Spleen (tissue), 7 donors: Measurements from ENCODE around the gene ZNF354C.

ENCODE experiments used
- POLR2A ChIP-seq, 3 donors: fragments of 450-650 bp; IDR thresholded peaks; one replicate each; pipeline ENCODE4 v1.5.1; 2017; ENCODE audit warnings: antibody characterized with exemption in 3 of 3, mild to moderate bottlenecking in 1 of 3
- POLR2AphosphoS5 ChIP-seq, 3 donors: sonication (generic); formaldehyde crosslinking; IDR thresholded peaks; one replicate each; pipeline ENCODE4 v1.5.1; 2017; ENCODE audit warnings: antibody characterized with exemption in 3 of 3
- TF ChIP-seq, protein P1 (sequence below), 11 experiments: fragments of 200-600 bp in 7 of 11; fragments of 450-650 bp in 4 of 11; sonication (generic) in 4 of 11; IDR thresholded peaks in 8 of 11; conservative IDR thresholded peaks in 3 of 11; 1 replicate in 7 of 11; 2 replicates in 4 of 11; pipeline versions ENCODE4 v1.4.0 to v1.8.0; 2016 to 2021; ENCODE audit warnings: antibody characterized with exemption in 11 of 11, inconsistent platforms in 4 of 11, mild to moderate bottlenecking in 1 of 11
- donor health status: DM: no; HTN: no; CAD: no; lungs with moderate emphysema.
- donor health status: DM: no; HTN: no; CAD: no.
- donor health status: DM: no; HTN: no; CAD: no.

DNA sequence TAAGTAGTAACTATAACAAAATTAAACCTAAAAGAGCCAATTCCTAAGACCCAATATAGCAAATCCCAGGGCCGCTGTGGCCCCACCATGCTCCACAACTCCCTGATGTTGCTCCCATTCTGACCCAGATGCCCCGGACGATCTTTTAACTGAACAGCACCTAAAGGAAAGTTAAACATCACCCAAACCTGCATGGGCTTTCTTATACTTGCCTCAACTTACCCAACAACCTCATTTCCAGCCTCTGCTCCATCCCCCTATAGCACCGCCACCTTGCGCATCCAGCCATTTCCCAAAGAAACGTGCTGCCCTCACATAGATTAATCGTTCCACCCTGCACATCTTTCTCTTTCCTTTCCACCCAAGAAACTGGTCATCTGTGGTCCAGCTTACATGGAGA, 54.6 kb downstream of the ZNF354C start:
- TF ChIP-seq, protein P1, sequence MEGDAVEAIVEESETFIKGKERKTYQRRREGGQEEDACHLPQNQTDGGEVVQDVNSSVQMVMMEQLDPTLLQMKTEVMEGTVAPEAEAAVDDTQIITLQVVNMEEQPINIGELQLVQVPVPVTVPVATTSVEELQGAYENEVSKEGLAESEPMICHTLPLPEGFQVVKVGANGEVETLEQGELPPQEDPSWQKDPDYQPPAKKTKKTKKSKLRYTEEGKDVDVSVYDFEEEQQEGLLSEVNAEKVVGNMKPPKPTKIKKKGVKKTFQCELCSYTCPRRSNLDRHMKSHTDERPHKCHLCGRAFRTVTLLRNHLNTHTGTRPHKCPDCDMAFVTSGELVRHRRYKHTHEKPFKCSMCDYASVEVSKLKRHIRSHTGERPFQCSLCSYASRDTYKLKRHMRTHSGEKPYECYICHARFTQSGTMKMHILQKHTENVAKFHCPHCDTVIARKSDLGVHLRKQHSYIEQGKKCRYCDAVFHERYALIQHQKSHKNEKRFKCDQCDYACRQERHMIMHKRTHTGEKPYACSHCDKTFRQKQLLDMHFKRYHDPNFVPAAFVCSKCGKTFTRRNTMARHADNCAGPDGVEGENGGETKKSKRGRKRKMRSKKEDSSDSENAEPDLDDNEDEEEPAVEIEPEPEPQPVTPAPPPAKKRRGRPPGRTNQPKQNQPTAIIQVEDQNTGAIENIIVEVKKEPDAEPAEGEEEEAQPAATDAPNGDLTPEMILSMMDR (IDR thresholded peaks at IDR 0.05 in 8 of 11, conservative IDR thresholded peaks at IDR 0.05 in 3 of 11) = no peak
- TF ChIP-seq POLR2AphosphoS5 (IDR thresholded peaks at IDR 0.05) (no peak), POLR2A (IDR thresholded peaks at IDR 0.05) (no peak)
